Stimulated activated CD4-positive, alpha-beta T cell treated with anti-CD3 and anti-CD28 coated beads, Interleukin-4, amount 100 ng/mL, for 24 hours (primary cell): ENCODE measurements around the gene LARP4B.

Source experiments
- DNase-seq: peaks from one replicate; pipeline ENCODE4 v3.0.0-alpha.2; 2020

Gene LARP4B

DNA sequence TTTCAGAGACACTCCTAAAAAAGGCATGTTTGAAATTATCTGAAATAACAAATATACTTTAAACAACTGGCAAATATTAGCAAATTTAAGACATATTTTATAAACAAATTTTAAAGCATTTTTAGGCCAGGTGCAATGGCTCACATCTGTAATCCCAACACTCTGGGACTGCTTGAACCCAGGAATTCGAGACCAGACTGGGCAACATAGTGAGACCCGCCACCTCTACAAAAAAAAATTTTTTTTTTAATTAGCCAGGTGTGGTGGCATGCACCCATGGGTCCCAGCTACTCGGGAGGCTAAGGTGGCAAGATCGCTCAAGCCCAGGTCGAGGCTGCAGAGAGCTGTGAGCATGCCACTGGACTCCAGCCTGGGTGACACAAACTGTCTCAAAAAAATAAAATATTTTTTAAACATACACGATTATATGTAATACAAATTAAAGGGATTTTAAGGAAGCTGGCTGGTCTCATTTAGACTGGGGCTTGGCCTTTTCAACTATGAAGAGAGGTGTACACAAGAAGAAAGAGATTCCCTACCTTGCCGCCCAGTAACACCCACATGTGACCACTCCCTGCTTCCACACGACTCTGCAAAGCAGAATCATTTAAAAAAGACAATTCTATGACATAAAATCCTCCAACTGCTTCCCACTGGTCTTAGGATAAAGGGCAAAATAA, 7.5 kb downstream of the LARP4B start:
- no peak for DNase-seq

DNA sequence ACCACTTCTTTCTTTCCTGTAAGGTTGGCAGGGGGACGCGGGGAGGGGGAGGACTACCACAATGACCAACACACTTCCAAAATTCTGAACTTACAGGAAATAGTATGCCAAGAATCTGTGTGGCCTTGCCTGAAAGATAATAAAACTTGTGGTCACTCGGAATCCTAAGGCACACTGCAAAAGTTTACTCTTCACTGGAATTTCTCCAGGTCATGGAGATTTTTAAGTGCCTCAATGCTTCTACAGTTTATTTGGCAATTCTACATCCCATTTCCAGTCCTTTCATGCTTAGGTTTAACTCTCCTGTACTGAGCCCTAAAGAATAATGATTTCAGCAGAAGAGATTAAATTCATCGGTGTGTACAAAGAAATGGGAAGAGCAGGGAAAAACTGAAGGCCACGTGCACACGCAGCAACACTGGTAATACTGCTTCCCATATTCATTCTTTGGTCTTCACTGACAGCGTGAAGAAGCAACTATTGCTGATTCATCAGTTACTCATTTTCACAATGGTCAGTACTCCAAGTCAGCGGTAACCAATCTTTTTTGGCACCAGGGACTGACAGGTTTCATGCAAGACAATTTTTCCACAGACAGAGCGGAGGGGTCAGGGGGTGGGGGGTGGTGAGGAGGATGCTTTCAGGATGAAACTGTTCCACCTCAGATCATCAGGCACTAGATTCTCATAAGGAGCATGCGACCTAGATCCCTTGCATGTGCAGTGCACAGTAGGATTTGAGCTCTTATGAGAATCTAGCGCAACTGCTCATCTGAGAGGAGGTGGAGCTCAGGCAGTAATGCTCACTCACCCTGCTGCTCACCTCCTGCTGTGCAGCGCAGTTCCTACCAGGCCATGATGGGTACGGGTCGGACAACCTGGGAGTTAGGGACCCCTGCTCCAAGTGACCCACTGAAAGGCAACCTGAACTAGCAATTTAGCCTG, 9.8 kb downstream of the LARP4B start:
- DNase-seq = no peak

DNA sequence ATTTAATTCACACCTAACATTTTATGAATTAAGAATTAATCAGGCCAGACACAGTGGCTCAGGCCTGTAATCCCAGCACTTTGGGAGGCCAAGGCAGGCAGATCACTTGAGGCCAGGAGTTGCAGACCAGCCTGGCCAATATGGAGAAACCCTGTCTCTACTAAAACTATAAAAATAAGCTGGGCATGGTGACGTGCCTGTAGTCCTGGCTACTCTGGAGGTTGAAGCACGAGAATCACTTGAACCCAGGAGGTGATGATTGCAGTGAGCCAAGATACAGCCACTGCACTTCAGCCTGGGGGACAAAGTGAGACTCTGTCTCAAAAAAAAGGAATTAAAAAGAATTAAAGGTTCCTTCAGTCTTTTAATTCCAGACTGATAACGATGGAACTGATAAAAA, 11.1 kb downstream of the LARP4B start:
- DNase-seq = no peak

DNA sequence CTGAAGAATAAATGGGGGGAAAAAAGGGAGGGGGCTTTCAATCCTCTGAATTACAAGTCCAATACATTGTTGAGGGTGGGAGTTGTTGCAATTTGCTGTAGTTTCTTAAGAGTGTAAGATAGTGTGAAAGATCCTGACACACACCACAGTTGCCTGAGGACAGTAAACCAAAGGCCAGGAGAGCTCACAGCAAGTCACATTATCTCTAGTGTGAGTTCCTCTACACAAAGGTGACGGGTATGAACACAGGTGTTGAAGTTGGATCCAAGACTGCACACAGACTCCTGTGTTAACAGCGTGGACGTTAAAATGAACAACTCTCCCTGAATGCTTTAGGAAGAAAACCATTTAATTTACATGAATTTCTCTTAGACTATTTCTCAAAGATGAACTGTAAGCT, 12.0 kb downstream of the LARP4B start:
- DNase-seq = no peak

DNA sequence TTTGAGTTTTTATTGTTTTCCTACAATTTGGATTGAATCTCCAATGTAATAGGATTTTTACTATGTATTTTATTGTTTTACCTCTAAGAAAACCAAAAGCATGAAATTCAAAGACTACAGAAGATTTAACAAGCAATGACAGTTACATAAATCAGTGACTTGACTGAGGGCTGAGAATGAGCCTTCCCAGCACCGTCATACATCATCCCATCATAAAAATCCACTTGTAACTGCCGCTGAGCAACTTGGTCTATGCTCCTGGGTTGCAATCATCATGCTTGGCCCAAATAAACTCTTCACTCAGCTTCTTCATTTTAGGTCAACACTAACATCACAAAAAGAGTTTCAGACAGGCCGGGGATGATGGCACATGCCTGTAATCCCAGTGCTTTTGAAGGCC, 13.5 kb downstream of the LARP4B start:
- no peak for DNase-seq

DNA sequence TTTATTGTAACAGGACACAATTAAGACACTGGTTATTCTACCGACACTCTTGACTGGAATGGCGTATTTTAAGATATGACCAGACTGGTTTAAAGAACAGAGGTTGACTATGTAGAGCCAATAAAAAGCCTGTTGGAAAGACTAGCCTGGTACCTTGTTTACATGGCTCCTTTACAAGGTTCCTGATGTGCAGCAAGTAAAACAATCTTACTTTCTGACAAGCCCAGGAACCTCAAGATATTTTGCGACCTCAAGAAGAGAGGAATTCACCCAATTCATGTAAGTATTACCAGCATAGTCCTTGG, 14.1 kb downstream of the LARP4B start:
- DNase-seq = no peak

DNA sequence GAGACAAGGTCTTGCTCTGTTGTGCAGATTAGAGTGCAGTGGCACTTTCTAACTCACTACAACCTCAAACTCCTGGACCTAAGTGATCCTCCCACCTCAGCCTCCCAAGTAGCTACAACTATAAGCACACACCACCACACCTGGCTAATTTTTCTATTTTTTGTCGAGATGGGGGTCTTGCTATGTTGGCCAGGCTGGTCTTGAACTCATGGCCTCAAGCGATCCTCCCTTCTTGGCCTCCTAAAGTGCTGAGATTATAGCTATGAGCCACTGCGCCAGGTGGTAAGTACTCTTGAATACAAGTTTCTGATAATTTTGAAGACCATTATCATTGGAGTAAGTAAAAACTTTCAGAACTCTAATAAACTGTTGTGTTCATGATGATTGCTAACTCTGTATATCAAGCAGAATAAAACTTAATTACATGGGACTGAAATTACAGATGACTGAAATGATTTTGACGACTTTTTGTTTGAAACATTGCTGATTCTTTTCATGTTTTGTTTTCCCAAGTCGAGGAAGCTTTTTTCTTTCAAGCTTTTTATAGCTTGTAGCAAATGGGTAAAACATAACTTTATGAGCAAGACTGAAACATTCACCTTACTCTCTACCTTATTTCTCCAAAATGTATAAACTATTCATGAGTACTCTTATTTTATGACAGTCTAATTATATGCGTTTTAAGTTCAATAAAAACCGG, 14.6 kb downstream of the LARP4B start:
- no peak for DNase-seq

DNA sequence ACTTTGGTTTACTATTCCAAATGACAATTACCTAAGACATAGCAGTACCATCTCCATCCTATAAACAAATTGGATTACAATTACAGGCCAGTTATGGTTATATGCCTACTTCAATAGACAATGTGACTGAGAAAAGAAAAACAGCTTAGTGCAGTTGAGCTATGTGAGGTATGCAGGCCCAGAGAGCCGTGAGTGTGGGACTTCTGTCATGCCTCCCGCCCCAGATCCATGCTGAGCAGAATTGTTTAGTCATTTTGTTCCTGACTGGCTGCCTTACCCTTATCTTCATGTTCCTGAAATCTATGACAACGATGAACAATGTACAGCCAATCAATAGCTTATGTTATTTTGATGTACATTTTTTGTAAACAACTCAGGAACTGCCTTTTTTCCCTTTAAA, 21.7 kb downstream of the LARP4B start:
- no peak for DNase-seq

DNA sequence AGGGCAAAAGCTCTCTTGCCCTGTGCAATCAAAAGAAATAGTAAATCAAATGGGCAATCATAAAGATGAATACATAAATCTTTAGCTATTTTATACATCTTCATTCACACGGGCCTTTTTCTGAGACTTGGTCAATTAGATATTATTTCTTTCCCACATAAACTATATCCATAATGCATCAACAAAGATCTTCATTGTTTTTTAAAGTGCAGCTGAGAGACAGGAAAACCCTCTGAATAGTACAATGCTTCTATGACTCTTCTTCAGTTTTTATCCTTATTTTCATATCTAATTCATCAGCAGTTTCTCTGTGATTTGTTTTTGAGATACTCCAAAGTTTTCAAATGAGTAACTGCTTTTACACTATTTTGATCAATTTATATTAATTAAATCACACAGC, 25.5 kb downstream of the LARP4B start:
- DNase-seq = no peak

DNA sequence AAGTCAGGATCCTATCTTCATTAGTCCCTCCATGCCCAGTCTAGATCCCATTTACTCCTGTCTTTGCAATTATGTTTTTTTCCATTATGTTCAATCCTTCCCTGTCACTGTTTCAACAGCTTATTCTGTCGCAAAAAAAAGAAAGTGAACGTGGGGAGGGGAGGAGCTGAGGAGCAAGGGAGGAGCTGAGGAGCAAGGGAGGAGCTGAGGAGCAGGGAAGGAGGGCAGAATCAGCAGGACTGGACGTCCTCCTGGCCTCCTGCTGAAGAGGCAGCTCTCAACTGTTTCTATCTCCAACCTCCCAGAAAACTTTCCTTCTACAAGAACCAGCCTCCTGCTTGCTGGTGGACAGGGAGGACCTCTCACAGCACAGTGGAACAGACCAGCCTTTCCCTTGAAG, 26.0 kb downstream of the LARP4B start:
- no peak for DNase-seq

DNA sequence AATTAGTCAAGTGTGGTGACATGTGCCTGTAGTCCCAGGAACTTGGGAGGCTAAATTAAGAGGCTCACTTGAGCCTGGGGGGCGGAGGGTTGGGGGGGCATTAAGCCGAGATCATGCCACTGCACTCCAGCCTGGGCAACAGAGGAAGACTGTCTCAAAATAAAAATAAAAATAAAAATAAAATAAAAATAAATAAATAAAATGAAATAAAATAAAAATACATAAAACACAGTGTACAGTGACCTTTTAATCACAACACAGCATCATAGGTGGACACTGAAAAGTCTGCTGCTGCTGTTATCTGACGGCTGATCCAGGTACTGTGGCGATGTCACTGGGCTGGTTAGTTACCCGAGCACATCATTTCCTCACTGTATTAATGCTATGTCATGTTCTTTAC, 27.1 kb downstream of the LARP4B start:
- no peak for DNase-seq

DNA sequence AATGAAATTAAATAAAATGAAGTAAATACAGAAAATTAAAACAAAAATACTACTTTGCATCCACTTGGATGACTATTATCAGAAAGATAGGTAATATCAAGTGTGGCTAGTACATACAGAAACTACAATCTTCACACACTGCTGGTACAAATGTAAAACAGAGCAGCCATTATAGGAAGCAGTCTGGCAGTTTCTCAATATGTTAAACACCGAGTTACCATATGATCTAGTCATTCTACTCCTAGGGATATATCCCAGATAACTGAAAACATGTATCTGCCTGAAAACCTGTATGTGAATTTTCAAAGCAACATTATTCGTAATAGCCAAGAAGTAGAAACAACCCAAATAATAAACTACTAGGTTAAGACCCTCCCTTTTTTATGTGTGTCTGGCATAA, 33.4 kb downstream of the LARP4B start:
- DNase-seq = no peak

DNA sequence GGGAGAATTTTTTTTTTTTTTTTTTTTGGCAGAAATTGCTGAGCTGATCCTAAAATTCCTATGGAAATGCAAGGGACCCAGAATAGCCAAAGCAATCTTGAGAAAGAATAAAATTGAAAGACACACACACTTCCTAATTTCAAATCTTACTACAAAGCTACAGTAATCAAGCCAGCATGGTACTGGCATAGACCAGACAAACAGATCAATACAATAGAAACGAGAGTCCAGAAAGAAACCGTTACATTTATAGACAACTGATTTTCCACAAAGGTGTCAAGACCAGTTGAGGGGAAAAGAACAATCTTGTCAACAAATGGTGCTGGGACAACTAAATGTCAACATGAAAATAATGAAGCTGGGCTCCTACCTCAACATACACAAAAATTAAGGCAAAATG, 34.5 kb downstream of the LARP4B start:
- no peak for DNase-seq

DNA sequence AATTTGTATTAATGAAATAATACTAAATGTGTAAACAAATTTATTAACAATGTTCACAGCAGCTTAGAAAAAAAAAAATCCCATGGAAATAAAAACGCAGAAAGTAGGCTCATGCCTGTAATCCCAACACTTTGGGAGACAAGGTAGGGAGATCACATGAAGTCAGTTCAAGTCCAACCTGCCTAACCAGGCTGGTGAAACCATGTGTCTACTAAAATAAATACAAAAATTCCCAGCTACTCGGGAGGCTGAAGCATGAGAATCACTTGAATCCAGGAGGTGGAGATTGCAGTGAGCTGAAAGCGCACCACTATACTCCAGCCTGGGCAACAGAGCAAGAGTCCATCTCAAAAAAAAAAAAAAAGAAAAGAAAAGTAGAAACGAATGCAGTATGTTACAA, 36.2 kb downstream of the LARP4B start:
- no peak for DNase-seq

DNA sequence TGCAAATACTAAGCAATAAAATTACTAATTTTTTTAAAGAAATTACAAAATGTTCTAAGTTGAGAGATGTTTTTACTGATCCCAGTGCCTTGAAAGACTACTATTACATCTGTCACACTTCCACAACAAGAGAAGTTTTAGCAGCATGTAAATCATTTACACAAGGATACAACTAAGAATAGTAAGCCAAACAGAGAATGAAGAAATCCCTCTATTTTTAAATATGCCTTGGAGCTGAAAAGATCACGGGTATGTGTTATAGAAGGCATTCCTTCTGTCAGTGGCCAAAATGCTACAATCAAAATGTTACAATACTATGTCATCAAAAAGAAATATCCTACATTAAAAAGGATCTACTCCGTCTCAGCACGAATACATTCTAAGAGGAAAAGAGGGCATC, 52.6 kb downstream of the LARP4B start:
- DNase-seq = no peak

DNA sequence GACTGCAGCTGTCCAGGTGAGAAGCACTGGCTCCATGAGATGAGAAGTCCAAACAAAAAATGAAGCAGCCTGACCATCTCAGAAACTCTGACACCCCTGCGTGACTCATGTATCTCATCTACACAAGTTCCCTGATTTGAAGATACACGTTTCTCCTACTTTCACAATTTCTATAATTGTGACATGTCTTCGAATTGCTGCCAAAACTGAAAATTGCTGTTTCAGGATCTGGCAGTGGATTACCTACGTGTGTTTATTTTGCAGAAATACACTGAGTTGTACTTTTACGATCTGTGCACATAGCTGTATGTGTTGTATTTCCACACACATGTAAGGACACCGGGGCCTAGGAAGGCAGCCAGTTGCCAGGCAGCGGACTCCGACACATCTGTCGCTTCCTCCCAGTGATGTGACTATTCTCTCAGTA, 53.2 kb downstream of the LARP4B start:
- DNase-seq = no peak

DNA sequence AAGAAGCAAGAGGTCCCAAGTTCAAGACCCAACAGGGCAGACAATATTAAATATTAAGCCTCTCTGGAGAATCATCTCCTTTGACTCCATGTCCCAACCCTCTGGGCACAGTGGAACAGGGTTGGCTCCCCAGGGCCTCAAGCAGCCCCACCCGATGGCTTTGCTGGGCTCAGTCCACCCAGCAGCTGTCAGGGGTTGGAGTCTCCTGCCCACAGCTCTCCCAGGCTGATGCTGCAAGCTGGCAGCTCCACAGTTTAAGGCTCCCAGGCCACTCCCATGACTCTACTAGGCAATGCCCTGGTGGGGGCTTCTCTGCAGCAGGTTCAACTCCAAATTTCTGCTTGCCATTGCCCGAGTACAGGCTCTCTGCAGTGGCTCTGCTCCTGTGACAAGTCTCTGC, 55.1 kb downstream of the LARP4B start:
- DNase-seq = no peak

DNA sequence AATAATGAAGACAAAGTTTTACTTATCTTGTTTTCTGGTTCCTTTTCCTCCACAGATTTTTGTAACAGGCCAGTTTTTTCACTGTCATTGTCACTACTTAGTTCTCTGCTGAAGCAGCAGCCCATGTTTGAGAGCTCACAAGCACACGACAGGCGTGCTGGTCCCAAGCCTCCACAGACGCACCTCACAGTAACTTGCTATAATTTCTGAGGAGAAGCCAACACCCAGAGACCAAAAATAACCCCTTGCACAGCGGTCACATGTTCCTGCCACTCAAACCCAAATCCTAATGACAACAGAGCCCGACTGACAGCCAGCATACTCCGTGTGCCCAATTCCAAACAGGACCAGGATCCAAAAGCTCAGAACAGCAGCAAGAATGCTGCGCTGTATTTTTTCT, 58.5 kb downstream of the LARP4B start:
- no peak for DNase-seq

DNA sequence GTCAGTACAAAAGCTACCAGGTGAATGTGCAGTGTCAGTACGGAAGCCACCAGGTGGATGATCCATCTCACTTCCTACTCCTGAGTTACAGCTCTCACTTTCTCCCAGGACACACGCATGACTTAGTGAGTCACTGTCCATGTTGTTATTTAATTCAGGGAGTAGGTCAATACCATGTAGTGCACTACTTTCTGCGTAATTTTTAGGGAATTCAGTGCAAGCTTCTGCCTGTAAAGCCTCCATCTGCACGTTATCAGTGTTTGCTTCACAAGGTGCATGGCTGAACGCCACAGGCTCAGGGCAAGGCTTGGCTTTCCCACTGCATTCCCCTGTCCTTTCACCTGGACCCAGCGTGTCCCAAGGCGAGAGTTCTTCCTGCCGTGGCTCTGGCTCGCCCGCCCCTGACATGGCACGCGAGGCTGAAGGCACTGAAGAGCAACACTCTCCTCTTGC, 59.5 kb downstream of the LARP4B start:
- DNase-seq = no peak

DNA sequence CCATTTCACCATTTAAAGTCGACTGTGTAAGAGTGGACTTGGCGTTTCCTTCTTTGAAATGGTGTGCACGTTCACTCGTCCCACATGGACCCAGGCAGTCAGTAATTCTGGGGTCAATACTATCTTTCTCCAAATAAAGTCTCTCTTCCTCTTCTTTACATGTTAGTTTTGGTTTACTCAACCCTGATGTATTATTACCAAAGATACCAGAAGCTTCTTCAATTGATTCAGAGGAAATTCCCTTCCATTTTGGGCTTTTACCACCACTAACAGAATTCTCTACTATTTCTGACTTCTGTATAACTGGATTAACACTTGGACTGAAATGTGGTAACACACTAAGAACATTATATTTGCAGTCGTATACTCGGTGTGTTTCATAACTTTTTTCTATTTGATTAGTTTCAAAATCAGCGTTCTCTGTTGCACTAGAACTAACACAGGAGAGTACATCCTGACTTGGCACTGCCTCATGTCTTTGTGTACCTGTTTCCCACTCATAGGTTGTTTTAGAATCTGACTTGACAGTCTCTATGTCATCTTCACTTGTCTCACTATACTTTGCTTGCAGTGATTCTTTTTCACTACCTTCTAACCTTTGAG, 60.8 kb downstream of the LARP4B start:
- no peak for DNase-seq

DNA sequence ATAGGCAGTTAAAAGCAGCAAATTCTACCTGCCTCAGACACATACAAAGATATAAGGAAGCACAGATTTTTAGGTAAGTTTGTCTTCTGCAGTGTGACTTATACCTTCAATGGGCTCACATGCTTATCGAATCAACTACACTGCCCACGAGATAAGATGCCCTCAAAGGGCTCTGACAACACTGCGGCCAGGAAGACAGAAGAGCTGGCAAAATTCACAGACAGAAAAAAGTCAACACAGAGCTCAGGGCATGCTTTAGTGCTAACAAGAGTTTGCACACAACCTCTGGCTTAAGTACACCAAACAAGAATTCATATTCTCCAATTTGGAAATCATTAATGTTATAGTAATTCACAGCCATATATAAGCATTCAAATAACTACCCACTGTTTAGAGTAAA, 62.3 kb downstream of the LARP4B start:
- DNase-seq = no peak

DNA sequence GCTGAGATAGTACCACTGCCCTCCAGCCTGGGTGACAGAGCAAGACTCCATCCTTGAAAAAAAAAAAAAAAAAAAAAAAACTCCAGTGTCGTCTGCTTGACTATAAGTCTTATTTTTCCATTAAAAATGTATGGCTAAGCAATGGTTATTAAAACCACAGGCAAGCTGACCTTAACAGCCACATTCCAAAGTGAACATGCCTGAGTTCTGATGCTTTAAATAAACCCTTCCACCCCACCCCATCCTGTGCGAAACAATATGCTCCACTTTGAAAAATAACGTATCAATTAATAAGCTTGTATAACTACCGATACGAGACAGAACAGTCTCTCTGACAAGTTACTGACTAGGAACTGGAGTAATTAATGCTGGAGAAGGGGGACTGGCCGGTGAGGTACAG, 63.7 kb downstream of the LARP4B start:
- DNase-seq = no peak

DNA sequence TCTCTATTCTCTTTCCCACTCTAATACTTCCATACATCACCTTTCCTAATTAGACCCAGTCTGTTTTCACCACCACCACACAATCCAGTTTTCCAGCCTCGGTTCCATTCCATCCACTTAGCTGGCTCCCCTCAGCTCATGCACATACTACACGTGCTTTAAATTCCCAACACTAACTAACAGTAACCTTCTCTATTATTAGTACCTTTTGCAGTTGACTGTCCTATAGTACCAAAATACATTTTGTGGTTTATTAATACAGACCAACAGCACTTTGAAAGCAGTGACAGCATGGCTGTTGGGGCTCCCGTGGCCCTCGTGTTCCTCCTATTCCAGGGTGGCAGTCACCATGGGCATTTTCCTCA, 64.9 kb downstream of the LARP4B start:
- DNase-seq = no peak
